ENCODE data around the gene ARHGAP28.

- TF ChIP-seq CTCF (IDR thresholded peaks at IDR 0.05) = no peak
- no peak for TF ChIP-seq POLR2AphosphoS5 (IDR thresholded peaks at IDR 0.05; ENCODE audit: insufficient read depth in 1 of 2, low read depth in 1 of 2)
- no peak for TF ChIP-seq POLR2A (IDR thresholded peaks at IDR 0.05)
These were observed 91.8 kb downstream of the ARHGAP28 start for GRCh38 chr18:6821356-6821755.

Measured in vagina (tissue), 2 donors.